Activated CD8-positive, alpha-beta T cell treated with anti-CD3 and anti-CD28 coated beads for 36 hours (primary cell): ENCODE data around the gene CARD16. TPM values are rescaled to one million over a fixed set of nuclear protein-coding genes. Genes with fewer than 3 reads are reported as not detected.
A peak's percentile ranks its signal among the peaks of the same experiment; 100 is the strongest.
"Not testable (repeated sequence)": the region's sequence is repeated elsewhere in the genome, so short reads cannot be mapped to it uniquely, and the experiment has no call there.

ENCODE experiments used
- ATAC-seq: fragments of 200-7000 bp; cut with Tn5 transposase; one replicate; pipeline ENCODE4 v1.10.0; 2021; ENCODE audit warnings: mild to moderate bottlenecking, moderate library complexity
- CTCF ChIA-PET: fragments of 350-600 bp; sonication (Branson Sonifier 250); formaldehyde crosslinking; loops from one replicate; lab custom pipeline; 2021; ENCODE audit warnings: antibody characterized with exemption; lab: Charles Lee
- POLR2A ChIA-PET: fragments of 350-600 bp; sonication (Branson Sonifier 250); formaldehyde crosslinking; loops from one replicate; lab custom pipeline; 2021; ENCODE audit warnings: antibody characterized with exemption; lab: Charles Lee
- DNase-seq: peaks from one replicate; pipeline ENCODE4 v3.0.0-alpha.2; 2020
- H3K27ac Mint-ChIP-seq: one replicate; pipeline ENCODE4 v1.8.0; 2021; ENCODE audit warnings: mild to moderate bottlenecking, mixed read lengths
- H3K27me3 Mint-ChIP-seq: one replicate; pipeline ENCODE4 v1.8.0; 2021; ENCODE audit warnings: mixed read lengths
- H3K36me3 Mint-ChIP-seq: one replicate; pipeline ENCODE4 v1.8.0; 2021; ENCODE audit warnings: low read depth, mixed read lengths
- H3K4me1 Mint-ChIP-seq: one replicate; pipeline ENCODE4 v1.8.0; 2021; ENCODE audit warnings: low read depth, mixed read lengths
- H3K4me3 Mint-ChIP-seq: one replicate; pipeline ENCODE4 v1.8.0; 2021; ENCODE audit warnings: mild to moderate bottlenecking, moderate library complexity, mixed read lengths
- H3K9me3 Mint-ChIP-seq: one replicate; pipeline ENCODE4 v1.8.0; 2021; ENCODE audit warnings: mixed read lengths
- CTCF ChIP-seq: fragments of 200-600 bp; IDR thresholded peaks from one replicate; pipeline ENCODE4 v1.8.0; 2022; ENCODE audit warnings: antibody characterized with exemption, mild to moderate bottlenecking
- intact Hi-C: fragments of 100-400 bp; cut with micrococcal nuclease; formaldehyde crosslinking; loops from one replicate; pipeline ENCODE4 v1.10.0; 2022
- total RNA-seq, 2 experiments: library from RNA; stranded (reverse); gene quantifications; one replicate each; pipeline ENCODE4 v1.2.3, GENCODE V29; 2021

Gene CARD16
- total RNA-seq, 2 experiments from 2014 or later = 13.1 to 15.2 TPM

- no peaks in the 10 kb centered on the region for H3K36me3 Mint-ChIP-seq
- peaks cover 3% of the 10 kb centered on the region for H3K27me3 Mint-ChIP-seq
- H3K4me1 Mint-ChIP-seq = peaks cover 18% of the 10 kb centered on the region
- ChIA-PET POLR2A (no interaction called here), CTCF (no interaction called here)
- no peak overlapping the region for H3K4me3 Mint-ChIP-seq
- no peak overlapping the region for H3K27ac Mint-ChIP-seq
- no peak for TF ChIP-seq CTCF
- H3K9me3 Mint-ChIP-seq = no peaks in the 10 kb centered on the region
- intact Hi-C loops = no loop called here
- DNase-seq = no peak
- ATAC-seq = no peak
Observed at GRCh38 chr11:105074166-105074530, 29.0 kb upstream of the CARD16 start.

GRCh38 chr11:105073456-105074165 lies 28.5 kb upstream of the CARD16 start:
- no peak overlapping the region for H3K27ac Mint-ChIP-seq
- no peaks in the 10 kb centered on the region for H3K36me3 Mint-ChIP-seq
- intact Hi-C loops = no loop called here

GRCh38 chr11:105072080-105072479 lies 26.9 kb upstream of the CARD16 start:
- H3K27ac Mint-ChIP-seq, H3K4me3 Mint-ChIP-seq, H3K36me3 Mint-ChIP-seq, ATAC-seq, H3K27me3 Mint-ChIP-seq, POLR2A ChIA-PET, H3K9me3 Mint-ChIP-seq, intact Hi-C loops, DNase-seq, CTCF ChIA-PET: not testable (repeated sequence)
- H3K4me1 Mint-ChIP-seq = peaks cover 13% of the 10 kb centered on the region

More at GRCh38 chr11:105073456-105074165, 28.5 kb upstream of the CARD16 start:
- H3K9me3 Mint-ChIP-seq = no peaks in the 10 kb centered on the region
- peaks cover 18% of the 10 kb centered on the region for H3K4me1 Mint-ChIP-seq
- no peak for TF ChIP-seq CTCF
- POLR2A ChIA-PET = no interaction called here
- CTCF ChIA-PET = no interaction called here
- ATAC-seq (no peak), DNase-seq (no peak)
- no peak overlapping the region for H3K4me3 Mint-ChIP-seq
- H3K27me3 Mint-ChIP-seq = peaks cover 3% of the 10 kb centered on the region

GRCh38 chr11:105071089-105071732 lies 26.1 kb upstream of the CARD16 start:
- DNase-seq (no peak), ATAC-seq (no peak)
- no peak for TF ChIP-seq CTCF
- intact Hi-C loops = no loop called here
- Mint-ChIP-seq H3K36me3 (no peaks in the 10 kb centered on the region), H3K27ac (peak overlapping the region; percentile 43), H3K4me3 (peak overlapping the region; percentile 38), H3K27me3 (no peaks in the 10 kb centered on the region), H3K4me1 (peaks cover 13% of the 10 kb centered on the region), H3K9me3 (no peaks in the 10 kb centered on the region)
- ChIA-PET POLR2A (no interaction called here), CTCF (no interaction called here)

- Mint-ChIP-seq H3K27ac (no peak overlapping the region), H3K4me3 (peak overlapping the region; percentile 38), H3K9me3 (no peaks in the 10 kb centered on the region), H3K36me3 (no peaks in the 10 kb centered on the region), H3K4me1 (peaks cover 13% of the 10 kb centered on the region), H3K27me3 (no peaks in the 10 kb centered on the region)
- DNase-seq = no peak
- ChIA-PET CTCF (no interaction called here), POLR2A (no interaction called here)
- intact Hi-C loops = no loop called here
- ATAC-seq = peak; percentile 24
- no peak for TF ChIP-seq CTCF
Observed at GRCh38 chr11:105070306-105070705, 25.2 kb upstream of the CARD16 start.

GRCh38 chr11:105069749-105070148 lies 24.6 kb upstream of the CARD16 start:
- CTCF ChIA-PET, H3K36me3 Mint-ChIP-seq, POLR2A ChIA-PET, H3K27me3 Mint-ChIP-seq, ATAC-seq, H3K9me3 Mint-ChIP-seq, DNase-seq, H3K27ac Mint-ChIP-seq, intact Hi-C loops, H3K4me3 Mint-ChIP-seq: not testable (repeated sequence)
- peaks cover 13% of the 10 kb centered on the region for H3K4me1 Mint-ChIP-seq

GRCh38 chr11:105063245-105063941 lies 18.3 kb upstream of the CARD16 start:
- H3K36me3 Mint-ChIP-seq, H3K9me3 Mint-ChIP-seq, H3K4me3 Mint-ChIP-seq, H3K4me1 Mint-ChIP-seq, H3K27ac Mint-ChIP-seq, CTCF ChIA-PET, ATAC-seq, intact Hi-C loops, POLR2A ChIA-PET, DNase-seq, H3K27me3 Mint-ChIP-seq: not testable (repeated sequence)
